ENCODE data around the gene TBC1D10A. TPM values are rescaled to one million over a fixed set of nuclear protein-coding genes. Genes with fewer than 3 reads are reported as not detected.

The TBC1D10A gene
- total RNA-seq, 2 donors from 2014 or later: 34.3 to 35.8 TPM

GRCh38 chr22:30307041-30307574, 19.6 kb downstream of the TBC1D10A start:
- Histone ChIP-seq H3K27me3 (no peaks in the 10 kb centered on the region), H3K9ac (ENCODE audit: low read depth in 2 of 2, low read length in 2 of 2) (peak overlapping the region in 1 of 2 donors; percentile 52), H3K4me1 (peaks cover 68% of the 10 kb centered on the region), H3K4me3 (no peak overlapping the region), H3K9me3 (no peaks in the 10 kb centered on the region), H3K27ac (peak overlapping the region; percentile 67), H3K36me3 (no peaks in the 10 kb centered on the region)
- no peak for DNase-seq
- intact Hi-C loops (cut with DNase I): no loop called here
- no peak for TF ChIP-seq CTCF (IDR thresholded peaks at IDR 0.05)

- Histone ChIP-seq H3K9ac (ENCODE audit: low read depth in 2 of 2, low read length in 2 of 2) (peak overlapping the region in 1 of 2 donors; percentile 52), H3K4me1 (peaks cover 67% of the 10 kb centered on the region)
- intact Hi-C loops (cut with DNase I): no loop called here
These were observed 20.1 kb downstream of the TBC1D10A start for GRCh38 chr22:30306627-30307011.

GRCh38 chr22:30305906-30306626, 20.7 kb downstream of the TBC1D10A start:
- H3K36me3 ChIP-seq: no peaks in the 10 kb centered on the region
- H3K9me3 ChIP-seq: no peaks in the 10 kb centered on the region
- no peak for TF ChIP-seq CTCF (IDR thresholded peaks at IDR 0.05)
- peak overlapping the region; percentile 67 for H3K27ac ChIP-seq
- intact Hi-C loops (cut with DNase I): no loop called here
- H3K27me3 ChIP-seq: no peaks in the 10 kb centered on the region
- peaks cover 62% of the 10 kb centered on the region for H3K4me1 ChIP-seq
- H3K4me3 ChIP-seq: no peak overlapping the region
- DNase-seq: peak; percentile 51
- peak overlapping the region; percentile 38 to 89 for H3K9ac ChIP-seq (ENCODE audit: low read depth in 2 of 2, low read length in 2 of 2)

More at GRCh38 chr22:30306627-30307011, 20.1 kb downstream of the TBC1D10A start:
- no peaks in the 10 kb centered on the region for H3K9me3 ChIP-seq
- H3K27me3 ChIP-seq: no peaks in the 10 kb centered on the region
- no peak overlapping the region for H3K4me3 ChIP-seq
- peak overlapping the region; percentile 67 for H3K27ac ChIP-seq
- DNase-seq: no peak
- no peak for TF ChIP-seq CTCF (IDR thresholded peaks at IDR 0.05)
- H3K36me3 ChIP-seq: no peaks in the 10 kb centered on the region

GRCh38 chr22:30305519-30305905, 21.2 kb downstream of the TBC1D10A start:
- TF ChIP-seq CTCF (IDR thresholded peaks at IDR 0.05): no peak
- Histone ChIP-seq H3K9me3 (no peaks in the 10 kb centered on the region), H3K4me3 (no peak overlapping the region), H3K27ac (peak overlapping the region; percentile 67), H3K36me3 (no peaks in the 10 kb centered on the region), H3K4me1 (peaks cover 56% of the 10 kb centered on the region), H3K9ac (ENCODE audit: low read depth in 2 of 2, low read length in 2 of 2) (peak overlapping the region; percentile 38 to 89), H3K27me3 (no peaks in the 10 kb centered on the region)
- intact Hi-C loops (cut with DNase I): no loop called here
- DNase-seq: peak; percentile 73

GRCh38 chr22:30304495-30305244, 22.1 kb downstream of the TBC1D10A start:
- TF ChIP-seq CTCF (IDR thresholded peaks at IDR 0.05): no peak
- Histone ChIP-seq H3K27ac (peak overlapping the region; percentile 67), H3K9ac (ENCODE audit: low read depth in 2 of 2, low read length in 2 of 2) (peak overlapping the region; percentile 38 to 89), H3K36me3 (peaks cover 7% of the 10 kb centered on the region), H3K27me3 (no peaks in the 10 kb centered on the region), H3K4me3 (no peak overlapping the region), H3K9me3 (no peaks in the 10 kb centered on the region), H3K4me1 (peaks cover 49% of the 10 kb centered on the region)
- DNase-seq: no peak
- intact Hi-C loops (cut with DNase I): no loop called here

All from colonic mucosa (tissue), 4 donors.